ENCODE results near the gene KCNN3. TPM values are rescaled to one million over a fixed set of nuclear protein-coding genes. Genes with fewer than 3 reads are reported as not detected.

The KCNN3 gene
- total RNA-seq, 2 donors from 2014 or later: 0.08 TPM; not detected in 1

- Mint-ChIP-seq H3K27me3 (peaks cover under 1 to 4% of the 10 kb centered on the region in 2 donors), H3K4me3 (no peak overlapping the region), H3K36me3 (no peaks in the 10 kb centered on the region), H3K27ac (no peak overlapping the region), H3K4me1 (ENCODE audit: low read depth in 2 of 2) (peaks cover 12 to 32% of the 10 kb centered on the region in 2 donors), H3K9me3 (no peaks in the 10 kb centered on the region)
- ATAC-seq: no peak
- DNase-seq (ENCODE audit: low spot score): no peak
Observed at GRCh38 chr1:154717528-154717924, 152.6 kb downstream of the KCNN3 start.

- H3K36me3 Mint-ChIP-seq: no peaks in the 10 kb centered on the region
- H3K4me1 Mint-ChIP-seq (ENCODE audit: low read depth in 2 of 2): peaks cover 12 to 32% of the 10 kb centered on the region in 2 donors
- H3K27ac Mint-ChIP-seq: no peak overlapping the region
- ATAC-seq (no peak), DNase-seq (ENCODE audit: low spot score) (no peak)
- no peaks in the 10 kb centered on the region for H3K9me3 Mint-ChIP-seq
- H3K4me3 Mint-ChIP-seq: no peak overlapping the region
- H3K27me3 Mint-ChIP-seq: peaks cover 7 to 8% of the 10 kb centered on the region in 2 donors
Observed at GRCh38 chr1:154716614-154717527, 153.2 kb downstream of the KCNN3 start.

- Mint-ChIP-seq H3K9me3 (no peaks in the 10 kb centered on the region), H3K27me3 (peaks cover 10 to 11% of the 10 kb centered on the region in 2 donors), H3K4me3 (no peak overlapping the region), H3K4me1 (ENCODE audit: low read depth in 2 of 2) (peaks cover 12 to 32% of the 10 kb centered on the region in 2 donors), H3K27ac (no peak overlapping the region), H3K36me3 (no peaks in the 10 kb centered on the region)
- no peak for DNase-seq (ENCODE audit: low spot score)
- ATAC-seq: peak; percentile 77 to 86
Observed at GRCh38 chr1:154716011-154716410, 154.1 kb downstream of the KCNN3 start.

GRCh38 chr1:154715385-154715784 lies 154.7 kb downstream of the KCNN3 start:
- peaks cover 7 to 10% of the 10 kb centered on the region in 2 donors for H3K27me3 Mint-ChIP-seq
- no peak for DNase-seq (ENCODE audit: low spot score)
- no peaks in the 10 kb centered on the region for H3K9me3 Mint-ChIP-seq
- ATAC-seq: no peak
- H3K4me3 Mint-ChIP-seq: peak overlapping the region; percentile 4
- no peak overlapping the region for H3K27ac Mint-ChIP-seq
- no peaks in the 10 kb centered on the region for H3K36me3 Mint-ChIP-seq
- H3K4me1 Mint-ChIP-seq (ENCODE audit: low read depth in 2 of 2): peaks cover 12 to 26% of the 10 kb centered on the region in 2 donors

GRCh38 chr1:154714638-154715037 lies 155.4 kb downstream of the KCNN3 start:
- H3K27me3 Mint-ChIP-seq: peaks cover 7 to 10% of the 10 kb centered on the region in 2 donors
- no peaks in the 10 kb centered on the region for H3K9me3 Mint-ChIP-seq
- no peaks in the 10 kb centered on the region for H3K36me3 Mint-ChIP-seq
- DNase-seq (ENCODE audit: low spot score) (no peak), ATAC-seq (no peak)
- H3K27ac Mint-ChIP-seq: no peak overlapping the region
- H3K4me1 Mint-ChIP-seq (ENCODE audit: low read depth in 2 of 2): peaks cover 11 to 20% of the 10 kb centered on the region in 2 donors
- H3K4me3 Mint-ChIP-seq: no peak overlapping the region

GRCh38 chr1:154714052-154714623 lies 155.9 kb downstream of the KCNN3 start:
- ATAC-seq: peak in 1 of 2 donors; percentile 34
- H3K4me3 Mint-ChIP-seq: no peak overlapping the region
- H3K27ac Mint-ChIP-seq: no peak overlapping the region
- H3K9me3 Mint-ChIP-seq: no peaks in the 10 kb centered on the region
- peaks cover 8 to 17% of the 10 kb centered on the region in 2 donors for H3K4me1 Mint-ChIP-seq (ENCODE audit: low read depth in 2 of 2)
- no peaks in the 10 kb centered on the region for H3K36me3 Mint-ChIP-seq
- no peak for DNase-seq (ENCODE audit: low spot score)
- peaks cover 7 to 10% of the 10 kb centered on the region in 2 donors for H3K27me3 Mint-ChIP-seq

- no peak for ATAC-seq
- H3K27me3 Mint-ChIP-seq: peaks cover 8 to 12% of the 10 kb centered on the region in 2 donors
- no peaks in the 10 kb centered on the region for H3K9me3 Mint-ChIP-seq
- no peak for DNase-seq (ENCODE audit: low spot score)
- H3K36me3 Mint-ChIP-seq: no peaks in the 10 kb centered on the region
- peaks cover 8 to 10% of the 10 kb centered on the region in 2 donors for H3K4me1 Mint-ChIP-seq (ENCODE audit: low read depth in 2 of 2)
- H3K27ac Mint-ChIP-seq: no peak overlapping the region
- H3K4me3 Mint-ChIP-seq: no peak overlapping the region
Observed at GRCh38 chr1:154713005-154713404, 157.1 kb downstream of the KCNN3 start.

- no peak for ATAC-seq
- Mint-ChIP-seq H3K27me3 (peaks cover 14 to 18% of the 10 kb centered on the region in 2 donors), H3K9me3 (no peaks in the 10 kb centered on the region), H3K36me3 (no peaks in the 10 kb centered on the region), H3K4me1 (ENCODE audit: low read depth in 2 of 2) (peaks cover 8 to 10% of the 10 kb centered on the region in 2 donors), H3K4me3 (no peak overlapping the region), H3K27ac (no peak overlapping the region)
- DNase-seq (ENCODE audit: low spot score): no peak
Observed at GRCh38 chr1:154712166-154712810, 157.8 kb downstream of the KCNN3 start.

- no peak overlapping the region for H3K4me3 Mint-ChIP-seq
- ATAC-seq: no peak
- H3K27ac Mint-ChIP-seq: no peak overlapping the region
- no peaks in the 10 kb centered on the region for H3K9me3 Mint-ChIP-seq
- peaks cover 8 to 10% of the 10 kb centered on the region in 2 donors for H3K4me1 Mint-ChIP-seq (ENCODE audit: low read depth in 2 of 2)
- H3K36me3 Mint-ChIP-seq: no peaks in the 10 kb centered on the region
- peaks cover 14 to 18% of the 10 kb centered on the region in 2 donors for H3K27me3 Mint-ChIP-seq
- no peak for DNase-seq (ENCODE audit: low spot score)
Observed at GRCh38 chr1:154711416-154711815, 158.7 kb downstream of the KCNN3 start.

- DNase-seq (ENCODE audit: low spot score) (no peak), ATAC-seq (no peak)
- H3K4me3 Mint-ChIP-seq: no peak overlapping the region
- H3K27ac Mint-ChIP-seq: no peak overlapping the region
- no peaks in the 10 kb centered on the region for H3K36me3 Mint-ChIP-seq
- no peaks in the 10 kb centered on the region for H3K4me1 Mint-ChIP-seq (ENCODE audit: low read depth in 2 of 2)
- H3K27me3 Mint-ChIP-seq: peaks cover 18 to 20% of the 10 kb centered on the region in 2 donors
- no peaks in the 10 kb centered on the region for H3K9me3 Mint-ChIP-seq
Observed at GRCh38 chr1:154710106-154710505, 160.0 kb downstream of the KCNN3 start.

- Mint-ChIP-seq H3K4me1 (ENCODE audit: low read depth in 2 of 2) (no peaks in the 10 kb centered on the region), H3K4me3 (no peak overlapping the region), H3K27me3 (peaks cover 28 to 32% of the 10 kb centered on the region in 2 donors), H3K36me3 (no peaks in the 10 kb centered on the region), H3K9me3 (no peaks in the 10 kb centered on the region), H3K27ac (no peak overlapping the region)
- ATAC-seq (no peak), DNase-seq (ENCODE audit: low spot score) (no peak)
Observed at GRCh38 chr1:154707901-154708463, 162.1 kb downstream of the KCNN3 start.

- no peak overlapping the region for H3K27ac Mint-ChIP-seq
- H3K27me3 Mint-ChIP-seq: peaks cover 21 to 30% of the 10 kb centered on the region in 2 donors
- H3K4me1 Mint-ChIP-seq (ENCODE audit: low read depth in 2 of 2): no peaks in the 10 kb centered on the region
- no peaks in the 10 kb centered on the region for H3K9me3 Mint-ChIP-seq
- H3K4me3 Mint-ChIP-seq: no peak overlapping the region
- no peaks in the 10 kb centered on the region for H3K36me3 Mint-ChIP-seq
- DNase-seq (ENCODE audit: low spot score): no peak
- no peak for ATAC-seq
Observed at GRCh38 chr1:154706851-154707250, 163.2 kb downstream of the KCNN3 start.

- Mint-ChIP-seq H3K27ac (no peak overlapping the region), H3K4me3 (no peak overlapping the region), H3K27me3 (peaks cover 18 to 27% of the 10 kb centered on the region in 2 donors), H3K36me3 (no peaks in the 10 kb centered on the region), H3K4me1 (ENCODE audit: low read depth in 2 of 2) (no peaks in the 10 kb centered on the region), H3K9me3 (no peaks in the 10 kb centered on the region)
- DNase-seq (ENCODE audit: low spot score) (no peak), ATAC-seq (no peak)
Observed at GRCh38 chr1:154705544-154705943, 164.5 kb downstream of the KCNN3 start.

Data from natural killer cell treated with Interleukin-12 subunit alpha and Interleukin-12 subunit beta and Interleukin-15 and Interleukin-18, amount 100 ng/mL, for 72 hours (primary cell).